Measurements from ENCODE around the gene DDC. TPM values are rescaled to one million over a fixed set of nuclear protein-coding genes. Genes with fewer than 3 reads are reported as not detected.

The DDC gene
- total RNA-seq, 4 donors from 2014 or later, result 0.35 TPM; not detected in 3

DNA sequence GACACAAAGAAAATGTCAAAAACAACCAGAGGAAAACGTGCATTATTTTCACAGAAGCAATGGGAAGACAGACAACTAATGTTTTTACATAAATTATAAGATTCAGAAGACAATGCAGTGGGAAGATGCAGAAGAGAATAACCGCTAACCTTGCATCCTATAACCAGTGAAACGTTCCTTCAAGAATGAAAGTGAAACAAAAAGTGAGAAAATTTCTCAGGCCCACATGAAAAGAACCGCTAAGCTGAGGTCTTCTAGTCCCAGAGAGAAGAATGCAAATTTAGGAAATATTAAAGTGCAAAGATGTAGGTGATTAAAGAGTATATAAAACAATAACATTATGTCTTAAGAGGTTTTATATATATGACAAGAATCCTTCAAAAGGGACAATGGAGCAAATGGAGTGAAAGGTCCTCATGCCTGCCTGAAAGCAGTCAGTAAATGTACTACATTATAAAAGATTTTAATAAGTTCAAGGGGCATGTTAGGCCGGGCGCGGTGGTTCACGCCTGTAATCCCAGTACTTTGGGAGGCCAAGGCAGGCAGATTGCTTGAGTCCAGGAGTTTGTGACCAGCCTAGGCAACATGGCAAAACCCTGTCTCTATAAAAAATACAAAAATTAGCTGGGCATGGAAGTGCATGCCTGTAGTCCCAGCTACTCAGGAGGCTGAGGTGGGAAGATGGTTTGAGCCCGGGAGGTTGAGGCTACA is 43.1 kb upstream of the DDC start:
- no peak for DNase-seq
- intact Hi-C loops (cut with DNase I), result no loop called here
- Histone ChIP-seq H3K27me3 (no peaks in the 10 kb centered on the region), H3K4me1 (peaks cover 0 to 5% (median 0%) of the 10 kb centered on the region in 3 donors), H3K27ac (no peak overlapping the region), H3K36me3 (peaks cover 0 to 79% (median 15%) of the 10 kb centered on the region in 3 donors), H3K9me3 (no peaks in the 10 kb centered on the region), H3K4me3 (no peak overlapping the region)
- TF ChIP-seq, protein P1, sequence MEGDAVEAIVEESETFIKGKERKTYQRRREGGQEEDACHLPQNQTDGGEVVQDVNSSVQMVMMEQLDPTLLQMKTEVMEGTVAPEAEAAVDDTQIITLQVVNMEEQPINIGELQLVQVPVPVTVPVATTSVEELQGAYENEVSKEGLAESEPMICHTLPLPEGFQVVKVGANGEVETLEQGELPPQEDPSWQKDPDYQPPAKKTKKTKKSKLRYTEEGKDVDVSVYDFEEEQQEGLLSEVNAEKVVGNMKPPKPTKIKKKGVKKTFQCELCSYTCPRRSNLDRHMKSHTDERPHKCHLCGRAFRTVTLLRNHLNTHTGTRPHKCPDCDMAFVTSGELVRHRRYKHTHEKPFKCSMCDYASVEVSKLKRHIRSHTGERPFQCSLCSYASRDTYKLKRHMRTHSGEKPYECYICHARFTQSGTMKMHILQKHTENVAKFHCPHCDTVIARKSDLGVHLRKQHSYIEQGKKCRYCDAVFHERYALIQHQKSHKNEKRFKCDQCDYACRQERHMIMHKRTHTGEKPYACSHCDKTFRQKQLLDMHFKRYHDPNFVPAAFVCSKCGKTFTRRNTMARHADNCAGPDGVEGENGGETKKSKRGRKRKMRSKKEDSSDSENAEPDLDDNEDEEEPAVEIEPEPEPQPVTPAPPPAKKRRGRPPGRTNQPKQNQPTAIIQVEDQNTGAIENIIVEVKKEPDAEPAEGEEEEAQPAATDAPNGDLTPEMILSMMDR (IDR thresholded peaks at IDR 0.05), result no peak
- no peak for TF ChIP-seq POLR2A (IDR thresholded peaks at IDR 0.05)
- 76 to 82% methylated on average over 9 of the region's 9 CpGs for WGBS, 2 donors

DNA sequence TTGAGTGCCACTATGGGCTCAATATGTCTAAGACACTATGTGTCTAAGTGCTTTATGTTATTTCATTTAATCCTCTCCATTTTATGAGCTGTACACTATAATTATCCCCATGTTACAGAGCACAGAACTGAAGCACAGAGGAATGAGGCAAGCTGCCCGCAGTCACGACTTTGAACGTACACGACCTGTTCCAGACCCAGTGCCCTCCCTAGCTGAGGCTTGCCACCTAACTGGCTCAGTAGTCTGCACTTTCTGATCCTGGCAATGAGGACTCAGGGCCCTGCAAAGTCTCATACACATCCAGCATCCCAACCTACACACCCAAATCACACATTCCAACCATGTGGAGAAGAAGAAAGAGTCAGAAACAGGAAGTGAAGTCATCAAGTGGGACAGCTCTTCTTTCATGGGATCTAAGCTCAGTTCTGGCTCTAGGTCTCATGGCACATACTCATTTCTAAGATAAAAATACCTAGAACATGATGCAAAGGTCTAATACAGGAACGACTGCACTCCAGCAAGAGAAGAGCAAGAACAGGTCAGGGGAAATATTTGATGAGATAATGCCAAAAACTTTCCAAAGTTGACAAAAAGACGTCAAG is 42.4 kb upstream of the DDC start:
- no peak overlapping the region for H3K27ac ChIP-seq
- no peak for TF ChIP-seq POLR2A (IDR thresholded peaks at IDR 0.05)
- TF ChIP-seq, protein P1 (IDR thresholded peaks at IDR 0.05), result no peak
- intact Hi-C loops (cut with DNase I), result no loop called here
- WGBS, 2 donors, result 88 to 89% methylated on average over 6 of the region's 6 CpGs
- no peak for DNase-seq
- no peaks in the 10 kb centered on the region for H3K27me3 ChIP-seq
- no peak overlapping the region for H3K4me3 ChIP-seq
- no peaks in the 10 kb centered on the region for H3K9me3 ChIP-seq
- H3K36me3 ChIP-seq, result peaks cover 0 to 79% (median 15%) of the 10 kb centered on the region in 3 donors
- H3K4me1 ChIP-seq, result peaks cover 0 to 5% (median 0%) of the 10 kb centered on the region in 3 donors

DNA sequence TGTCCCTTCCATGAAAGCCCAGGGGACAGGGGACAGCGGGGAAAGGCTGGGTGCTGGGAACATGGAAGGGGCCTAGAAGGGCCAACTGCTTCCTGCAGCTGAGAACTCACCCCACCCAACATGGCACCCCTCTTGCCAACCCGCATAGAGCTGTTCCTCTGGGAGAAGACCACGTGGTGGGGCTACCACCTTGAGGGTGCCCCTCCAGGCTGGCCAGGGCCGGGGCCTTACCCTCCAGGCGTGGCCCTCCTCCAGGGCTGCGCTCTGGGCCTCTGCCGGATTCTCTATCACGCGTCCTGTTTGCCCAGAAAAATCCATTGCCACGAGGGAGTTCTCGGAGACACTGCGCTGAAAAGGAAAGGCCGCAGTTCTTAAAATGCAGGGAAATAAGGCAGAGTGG is 39.9 kb upstream of the DDC start:
- Histone ChIP-seq H3K27me3 (no peaks in the 10 kb centered on the region), H3K36me3 (peaks cover 0 to 66% (median 15%) of the 10 kb centered on the region in 3 donors), H3K4me3 (no peak overlapping the region), H3K9me3 (no peaks in the 10 kb centered on the region), H3K27ac (no peak overlapping the region), H3K4me1 (no peaks in the 10 kb centered on the region)
- no peak for TF ChIP-seq POLR2A (IDR thresholded peaks at IDR 0.05)
- TF ChIP-seq, protein P1 (IDR thresholded peaks at IDR 0.05), result no peak
- no peak for DNase-seq
- intact Hi-C loops (cut with DNase I), result no loop called here
- WGBS, 2 donors, result 100% methylated on average over 1 of the region's 13 CpGs

DNA sequence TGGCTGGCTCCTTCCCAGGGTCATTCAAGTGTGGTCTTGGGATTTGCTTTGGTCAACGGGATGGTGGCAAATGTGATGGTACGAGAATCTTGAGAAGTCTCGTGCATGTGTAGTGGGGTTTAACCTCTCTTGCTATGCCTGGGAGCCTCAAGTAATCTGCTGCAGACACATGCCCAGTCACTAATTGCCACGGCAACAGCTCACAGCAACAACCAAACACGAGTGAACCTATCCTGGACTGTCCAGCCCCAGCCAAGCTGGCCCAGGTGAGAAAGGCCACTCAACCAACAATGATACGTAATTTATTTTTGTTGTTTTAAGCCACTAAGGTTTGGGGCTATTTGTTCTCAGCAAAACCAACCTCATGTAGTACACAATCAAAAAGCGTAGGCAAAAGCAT is 38.1 kb upstream of the DDC start:
- no peak for TF ChIP-seq POLR2A (IDR thresholded peaks at IDR 0.05)
- TF ChIP-seq, protein P1 (IDR thresholded peaks at IDR 0.05), result no peak
- Histone ChIP-seq H3K27me3 (no peaks in the 10 kb centered on the region), H3K27ac (no peak overlapping the region), H3K4me1 (no peaks in the 10 kb centered on the region), H3K36me3 (peaks cover 0 to 83% (median 15%) of the 10 kb centered on the region in 3 donors), H3K4me3 (no peak overlapping the region), H3K9me3 (no peaks in the 10 kb centered on the region)
- no peak for DNase-seq
- intact Hi-C loops (cut with DNase I), result no loop called here
- 76 to 83% methylated on average over 4 to 6 of the region's 7 CpGs for WGBS, 2 donors

DNA sequence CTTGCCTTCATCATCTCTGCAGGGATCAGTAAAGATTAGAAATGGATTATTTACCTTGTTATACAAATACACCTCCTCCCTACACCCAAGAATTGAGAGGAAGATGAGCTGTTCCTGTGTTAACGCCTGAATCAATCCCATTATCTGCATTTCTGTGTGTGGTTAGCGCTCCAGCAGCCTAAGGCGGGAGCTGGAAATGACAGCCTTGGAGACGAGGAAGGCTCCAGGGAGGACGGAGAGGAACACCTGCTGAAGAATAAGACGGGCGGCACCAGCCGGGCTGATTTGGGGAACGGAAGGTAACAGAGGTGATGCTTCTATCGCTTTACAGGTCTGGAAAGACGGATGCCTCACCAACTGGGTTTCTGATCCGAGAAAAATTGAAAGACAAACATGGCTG is 34.2 kb upstream of the DDC start:
- Histone ChIP-seq H3K36me3 (peaks cover 0 to 71% (median 0%) of the 10 kb centered on the region in 3 donors), H3K27ac (no peak overlapping the region), H3K27me3 (no peaks in the 10 kb centered on the region), H3K9me3 (no peaks in the 10 kb centered on the region), H3K4me1 (no peaks in the 10 kb centered on the region), H3K4me3 (no peak overlapping the region)
- DNase-seq, result no peak
- intact Hi-C loops (cut with DNase I), result no loop called here
- WGBS, 2 donors, result 79 to 91% methylated on average over 9 to 12 of the region's 12 CpGs
- TF ChIP-seq POLR2A (IDR thresholded peaks at IDR 0.05), result no peak
- TF ChIP-seq, protein P1 (IDR thresholded peaks at IDR 0.05), result no peak

Data from esophagus squamous epithelium (tissue), 5 donors.